GM19463 (cell line): ENCODE results near the gene TMEM266.
"Not testable (repeated sequence)": the region's sequence is repeated elsewhere in the genome, so short reads cannot be mapped to it uniquely, and the experiment has no call there.

Experiments used
- ATAC-seq: cut with Tn5 transposase; IDR thresholded peaks from one replicate; pipeline ENCODE4 v1.9.1; 2021; ENCODE audit warnings: mild to moderate bottlenecking, moderate library complexity; ENCODE audit not compliant: unreplicated experiment

The TMEM266 gene, protein sequence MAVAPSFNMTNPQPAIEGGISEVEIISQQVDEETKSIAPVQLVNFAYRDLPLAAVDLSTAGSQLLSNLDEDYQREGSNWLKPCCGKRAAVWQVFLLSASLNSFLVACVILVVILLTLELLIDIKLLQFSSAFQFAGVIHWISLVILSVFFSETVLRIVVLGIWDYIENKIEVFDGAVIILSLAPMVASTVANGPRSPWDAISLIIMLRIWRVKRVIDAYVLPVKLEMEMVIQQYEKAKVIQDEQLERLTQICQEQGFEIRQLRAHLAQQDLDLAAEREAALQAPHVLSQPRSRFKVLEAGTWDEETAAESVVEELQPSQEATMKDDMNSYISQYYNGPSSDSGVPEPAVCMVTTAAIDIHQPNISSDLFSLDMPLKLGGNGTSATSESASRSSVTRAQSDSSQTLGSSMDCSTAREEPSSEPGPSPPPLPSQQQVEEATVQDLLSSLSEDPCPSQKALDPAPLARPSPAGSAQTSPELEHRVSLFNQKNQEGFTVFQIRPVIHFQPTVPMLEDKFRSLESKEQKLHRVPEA

DNA sequence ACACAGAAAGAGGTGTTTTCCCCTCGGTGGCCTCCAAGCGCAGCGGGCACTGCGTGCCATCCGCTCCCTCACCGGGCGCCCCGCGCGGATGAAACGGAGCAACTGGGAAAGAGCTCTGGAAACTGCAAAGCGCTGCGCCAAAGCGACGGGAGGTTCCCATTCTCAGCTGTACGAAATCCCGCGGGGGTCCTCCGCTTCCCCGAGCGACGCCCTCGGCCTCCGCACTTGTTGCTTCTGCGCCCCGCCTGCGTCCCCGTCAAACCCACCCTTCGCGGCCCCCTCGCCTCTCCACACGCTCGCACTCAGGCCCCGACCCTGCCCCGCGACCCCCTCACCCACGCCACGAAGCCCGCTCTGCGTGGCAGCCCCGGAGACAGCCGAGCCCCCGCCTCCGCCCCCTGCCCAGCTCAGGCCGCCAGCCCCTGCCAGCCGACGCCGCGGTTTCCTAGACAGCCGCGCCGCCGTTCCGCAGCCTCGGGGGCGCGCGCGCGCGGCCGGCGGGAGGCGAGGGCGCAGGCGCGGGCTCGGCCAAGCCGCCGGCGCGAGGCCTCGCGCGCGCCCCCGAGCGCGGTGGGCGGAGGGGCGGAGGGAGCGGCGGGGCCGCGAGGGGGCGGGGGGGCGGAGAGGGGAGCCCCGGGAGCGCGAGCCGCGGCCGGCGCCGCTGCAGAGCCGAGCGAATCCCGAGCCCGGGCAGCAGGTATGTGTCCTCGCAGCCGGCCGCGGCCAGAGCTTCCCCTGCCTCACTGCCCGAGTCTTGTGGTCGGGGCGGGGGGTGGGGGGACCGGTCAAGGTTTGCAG, at the start of gene TMEM266:
Gene TMEM266 (plus strand): TSS at position 666 of the 798 bp plus-strand sequence. CDS start 74,279 bp downstream, outside the sequence.
- no peak for ATAC-seq

DNA sequence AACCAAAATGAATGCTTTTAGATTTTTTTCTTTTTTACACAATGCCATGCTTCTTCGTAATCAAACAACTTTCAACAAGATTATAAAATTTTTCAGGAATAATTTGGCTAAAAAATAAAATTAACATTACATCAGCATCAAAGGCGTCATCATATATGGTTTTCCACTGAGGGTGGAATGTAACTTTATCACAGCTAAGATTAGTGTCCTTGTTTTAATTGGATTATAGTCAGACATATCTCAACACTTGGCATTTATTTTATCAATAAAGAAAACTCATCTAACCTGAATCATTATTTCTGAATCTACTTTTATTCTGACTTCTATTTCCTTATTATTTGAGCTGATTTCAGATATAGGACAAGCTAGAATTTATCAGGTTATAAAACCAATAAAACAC, 49.2 kb upstream of the TMEM266 start:
- no peak for ATAC-seq

DNA sequence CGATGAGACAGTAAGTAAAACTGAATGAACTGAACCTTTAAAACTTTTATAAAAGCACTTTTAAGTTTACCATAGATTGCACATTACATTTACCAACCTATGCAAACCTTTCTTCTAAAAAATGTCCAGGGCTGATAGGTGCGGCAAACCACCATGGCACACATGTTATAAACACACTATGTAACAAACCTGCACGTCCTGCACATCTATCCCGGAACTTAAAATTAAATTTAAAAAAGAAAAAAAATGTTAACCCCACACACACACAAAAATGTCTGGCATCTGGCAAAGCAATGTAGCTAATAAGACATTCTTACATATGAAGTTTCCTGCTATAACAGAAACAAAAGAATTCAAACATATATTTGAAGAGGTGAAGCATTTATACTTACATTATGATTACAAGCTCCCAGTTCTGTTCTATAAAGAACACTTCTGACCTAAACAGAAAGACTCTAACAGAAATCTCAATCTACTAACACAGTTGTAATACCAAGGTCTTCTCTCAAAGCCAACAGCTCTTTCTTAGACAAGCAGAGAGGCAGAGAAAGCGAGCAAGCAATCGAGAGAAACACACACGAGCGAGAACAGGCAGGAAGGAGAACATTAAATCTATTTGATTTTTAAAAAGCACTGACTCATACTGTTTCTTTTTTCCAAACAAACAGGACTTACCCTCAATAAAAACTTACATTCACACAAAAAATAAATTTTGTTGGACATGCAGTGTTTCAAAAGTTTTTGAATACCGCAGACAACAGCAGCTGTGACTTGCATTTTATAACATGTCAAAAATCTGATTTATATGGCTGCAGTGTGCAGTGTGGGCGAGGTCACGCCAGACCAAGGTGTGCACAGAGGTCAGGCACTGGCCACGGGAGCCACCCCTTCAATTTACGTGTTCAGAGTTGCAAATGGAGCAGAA, 47.9 kb upstream of the TMEM266 start, which contains the start of gene NRG4:
Gene NRG4 (minus strand): TSS at position 798 of the 925 bp plus-strand sequence. CDS start 1,194 bp downstream, outside the sequence.
- ATAC-seq = no peak

DNA sequence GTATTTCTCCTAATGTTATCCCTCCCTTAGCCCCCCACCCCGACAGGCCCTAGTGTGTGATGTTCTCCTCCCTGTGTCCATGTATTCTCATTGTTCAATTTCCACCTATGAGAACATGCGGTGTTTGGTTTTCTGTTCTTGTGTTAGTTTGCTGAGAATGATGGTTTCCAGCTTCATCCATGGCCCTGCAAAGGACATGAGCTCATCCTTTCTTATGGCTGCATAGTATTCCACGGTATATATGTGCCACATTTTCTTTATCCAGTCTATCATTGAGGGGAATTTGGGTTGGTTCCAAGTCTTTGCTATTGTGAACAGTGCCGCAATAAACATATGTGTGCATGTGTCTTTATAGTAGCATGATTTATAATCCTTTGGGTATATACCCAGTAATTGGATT, 46.3 kb upstream of the TMEM266 start:
- not testable (repeated sequence) for ATAC-seq

DNA sequence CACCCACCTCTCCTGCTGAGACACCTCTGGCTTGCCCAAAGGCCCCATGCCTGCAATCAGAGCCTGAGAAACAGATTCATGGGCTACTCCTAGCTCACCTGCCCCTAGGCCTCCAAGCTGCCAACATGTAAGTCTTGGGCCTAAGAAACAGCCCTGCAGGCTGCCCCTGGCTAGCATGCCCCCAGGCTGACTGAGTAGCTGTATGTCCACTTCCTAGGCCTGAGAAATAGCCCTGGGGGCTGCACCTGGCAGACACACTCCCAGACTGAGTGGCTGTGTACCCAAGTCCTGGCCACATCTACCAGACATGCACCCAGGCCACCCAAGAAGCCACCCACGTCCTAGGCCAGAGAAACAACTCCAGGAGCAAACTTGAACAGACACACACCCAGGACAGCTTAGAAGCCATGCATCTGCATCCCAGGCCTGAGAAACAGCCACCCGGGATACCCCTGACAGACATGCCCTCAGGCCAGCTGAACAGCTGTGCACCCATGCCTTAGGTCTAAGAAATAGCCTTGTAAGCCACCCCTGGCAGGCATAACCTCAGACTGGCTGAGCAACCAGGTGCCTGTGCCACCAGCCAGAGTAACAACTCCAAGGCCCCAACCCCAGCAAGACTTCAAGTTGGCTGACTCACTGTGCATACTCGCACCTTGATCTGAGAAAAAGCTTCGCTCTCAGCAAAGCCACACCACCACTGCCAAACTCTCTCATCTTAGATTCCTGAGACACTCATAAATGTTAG, 35.6 kb upstream of the TMEM266 start:
- ATAC-seq = no peak

DNA sequence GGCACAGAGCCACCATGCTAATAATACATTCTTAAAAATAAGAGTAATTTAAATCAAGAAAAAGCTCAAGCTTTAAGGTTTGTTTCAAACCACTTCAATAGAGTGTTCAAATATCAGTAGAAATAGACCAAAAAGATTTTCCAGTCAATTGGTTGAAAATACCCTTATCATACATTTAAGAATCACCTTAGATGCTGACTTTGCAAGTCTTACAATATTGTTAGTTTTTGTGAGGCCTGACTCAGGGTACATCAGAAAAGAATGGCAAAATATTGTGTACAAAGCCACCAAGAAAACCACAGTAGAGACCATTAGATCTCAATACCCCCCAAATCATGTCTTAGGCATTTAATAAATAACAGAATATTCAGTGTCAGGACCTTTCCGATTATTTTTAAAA, 27.7 kb upstream of the TMEM266 start:
- ATAC-seq = no peak

DNA sequence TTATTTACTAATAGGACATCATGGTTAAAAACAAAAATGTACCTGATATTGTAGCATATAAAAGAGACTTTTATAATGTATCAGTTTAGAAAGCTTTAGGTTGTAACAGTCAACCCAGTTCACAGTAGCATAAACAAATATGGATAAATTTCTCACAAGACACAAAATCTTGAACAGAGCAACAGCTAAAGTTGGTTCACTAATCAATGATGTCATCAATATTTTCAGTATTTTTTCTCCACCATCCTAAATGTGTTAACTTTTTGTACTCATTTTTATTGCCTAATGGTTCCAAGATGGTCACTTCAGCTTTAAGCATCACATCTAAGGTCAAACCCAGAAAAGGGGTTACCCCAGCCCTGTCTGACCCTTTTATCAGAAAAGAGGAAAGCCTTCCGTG, 26.3 kb upstream of the TMEM266 start:
- no peak for ATAC-seq

DNA sequence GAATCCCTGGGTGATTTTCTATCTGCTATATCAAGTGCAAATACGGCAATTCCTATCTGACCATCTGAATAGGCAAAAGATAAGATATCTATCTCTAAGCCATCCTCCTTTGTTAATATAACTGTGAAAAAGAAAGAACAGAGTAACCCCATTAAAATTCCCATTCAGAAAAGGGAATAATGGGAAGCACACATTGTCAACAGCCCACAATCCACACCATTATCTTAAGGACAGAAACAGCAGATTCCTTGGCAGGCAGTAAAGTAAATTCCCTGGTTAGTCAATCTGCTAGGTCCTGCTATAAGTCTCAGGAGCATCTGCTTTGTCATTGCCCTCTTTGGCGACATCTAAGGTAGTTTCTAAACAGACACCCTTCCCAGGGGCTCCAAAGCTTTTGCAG, 25.7 kb upstream of the TMEM266 start:
- no peak for ATAC-seq

DNA sequence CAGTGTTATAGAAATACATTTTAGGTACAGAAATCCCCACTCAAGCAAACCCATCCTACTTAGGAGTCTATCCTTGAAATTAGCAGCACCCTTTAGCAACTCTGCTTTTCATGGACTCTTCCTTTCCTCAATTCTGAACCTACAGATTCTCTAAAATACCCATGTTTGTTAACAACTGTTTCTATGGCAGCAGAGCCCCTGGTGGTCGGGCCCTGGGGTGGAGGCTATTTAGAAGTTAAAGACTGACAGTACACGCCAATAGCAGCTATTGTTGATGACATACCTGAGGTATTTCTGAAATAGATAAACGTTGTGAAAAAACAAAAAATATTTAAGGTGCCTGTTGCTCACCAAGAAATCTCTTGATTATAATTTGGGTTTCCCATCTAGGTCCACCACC, 24.2 kb upstream of the TMEM266 start:
- ATAC-seq = no peak

DNA sequence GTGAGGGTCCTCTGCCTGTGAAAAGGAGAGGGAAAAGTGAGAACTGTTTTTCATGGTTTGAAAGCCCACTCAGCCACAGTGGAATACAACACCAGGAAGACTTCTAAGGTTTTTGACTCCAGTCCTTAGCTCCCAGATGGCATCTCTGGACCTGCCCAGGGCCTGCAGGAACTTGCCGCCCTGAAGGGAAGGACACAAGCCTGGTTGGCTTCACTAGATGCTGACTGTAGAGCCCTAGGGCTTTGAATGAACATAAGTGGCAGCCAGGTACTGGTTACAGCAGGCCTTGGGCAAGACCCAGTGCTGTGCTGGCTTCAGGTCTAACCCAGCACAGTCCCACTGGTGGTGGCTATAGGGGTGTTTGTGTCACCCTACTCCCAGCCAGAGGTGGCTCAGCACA, 21.3 kb upstream of the TMEM266 start:
- no peak for ATAC-seq

DNA sequence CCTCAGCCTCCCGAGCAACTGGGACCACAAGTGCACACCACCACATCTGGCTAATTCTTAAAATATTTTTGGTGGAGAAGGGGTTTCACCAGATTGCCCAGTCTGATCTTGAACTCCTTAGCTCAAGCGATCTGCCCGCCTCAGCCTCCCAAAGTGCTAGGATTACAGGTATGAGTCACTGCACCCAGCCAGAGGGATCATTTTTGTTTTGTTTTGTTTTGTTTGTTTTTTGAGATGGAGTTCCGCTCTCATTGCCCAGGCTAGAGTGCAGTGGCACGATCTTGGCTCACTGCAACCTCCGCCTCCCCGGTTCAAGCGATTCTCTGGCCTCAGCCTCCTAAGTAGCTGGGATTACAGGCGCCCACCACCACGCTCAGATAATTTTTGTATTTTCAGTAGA, 5.6 kb upstream of the TMEM266 start:
- not testable (repeated sequence) for ATAC-seq

DNA sequence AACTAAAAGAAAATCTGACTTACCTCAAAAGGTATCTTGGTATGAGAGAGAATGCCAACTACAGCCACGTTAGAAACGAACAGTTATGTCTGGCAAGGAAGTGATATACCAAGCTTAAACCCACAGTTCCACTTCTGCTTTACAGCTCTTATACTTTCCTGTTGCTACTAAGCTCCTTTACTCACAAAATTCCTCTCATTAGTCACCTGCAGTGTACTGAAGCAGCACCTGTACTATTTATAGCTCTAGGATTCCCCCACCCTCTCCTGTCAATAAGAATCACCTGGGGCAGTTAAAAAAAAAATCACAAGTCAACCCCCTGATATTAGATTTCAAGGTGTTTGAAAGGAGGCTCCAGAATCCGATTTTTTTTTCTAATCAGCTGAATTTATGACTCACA, 2.9 kb upstream of the TMEM266 start:
- peak; percentile 65 for ATAC-seq

DNA sequence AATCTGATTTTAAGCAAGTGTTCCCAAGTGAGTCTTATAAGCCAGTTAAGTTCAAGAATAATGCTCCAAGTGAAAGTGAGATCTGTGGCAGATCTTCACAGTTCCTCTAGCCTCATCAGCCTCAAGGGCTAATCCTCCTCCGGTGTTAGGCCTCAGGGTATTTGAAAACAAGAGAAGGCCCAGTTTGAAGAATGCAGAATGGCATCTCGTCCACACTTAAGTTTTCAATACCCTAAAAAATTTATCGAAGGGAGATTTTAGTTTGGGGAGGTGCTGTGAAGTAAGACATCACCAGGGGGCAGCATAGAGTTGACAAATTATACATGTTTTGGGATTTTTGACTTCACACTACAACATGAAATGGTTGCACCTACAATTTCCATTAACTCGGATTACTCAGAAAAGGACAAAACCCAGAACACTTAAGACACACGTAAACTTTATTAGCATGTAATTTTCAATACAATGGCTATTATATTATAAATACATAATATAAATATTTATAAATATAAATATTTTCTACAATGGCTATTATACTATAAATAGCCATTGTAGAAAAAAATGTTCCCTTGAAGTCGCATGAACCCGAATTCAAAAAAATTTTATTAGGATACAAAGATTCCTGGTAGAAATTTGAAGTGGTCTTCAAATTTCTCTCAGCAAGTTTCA, 2.3 kb upstream of the TMEM266 start:
- peak; percentile 22 for ATAC-seq

DNA sequence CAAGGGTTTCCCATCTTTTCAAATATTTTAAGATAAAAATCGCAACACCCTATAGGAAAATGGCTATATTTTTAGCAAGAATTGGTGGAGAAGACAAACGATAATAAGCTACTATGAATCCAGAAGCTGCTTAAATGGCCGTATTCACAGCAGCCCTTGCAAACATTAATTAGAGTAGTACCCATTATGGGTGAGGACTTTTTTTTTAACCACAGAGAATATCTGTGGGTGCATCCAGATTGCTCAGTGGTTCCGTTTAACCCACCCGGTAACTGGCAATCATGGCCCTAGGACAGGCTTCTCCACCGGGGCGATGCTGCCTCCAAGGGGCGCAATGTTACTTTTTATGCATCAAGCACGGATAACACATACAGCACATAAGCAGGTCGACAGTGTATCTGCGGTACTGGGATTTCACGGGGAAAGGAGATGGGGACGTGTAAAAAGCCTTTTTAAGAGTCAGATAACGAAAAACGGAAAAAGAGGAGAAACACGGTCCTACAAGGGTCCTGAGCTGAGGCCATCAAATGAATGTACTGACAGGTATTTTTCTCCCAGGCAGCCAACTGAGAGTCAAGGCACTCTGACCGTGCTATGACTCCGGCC, 968 bp upstream of the TMEM266 start:
- ATAC-seq = no peak

DNA sequence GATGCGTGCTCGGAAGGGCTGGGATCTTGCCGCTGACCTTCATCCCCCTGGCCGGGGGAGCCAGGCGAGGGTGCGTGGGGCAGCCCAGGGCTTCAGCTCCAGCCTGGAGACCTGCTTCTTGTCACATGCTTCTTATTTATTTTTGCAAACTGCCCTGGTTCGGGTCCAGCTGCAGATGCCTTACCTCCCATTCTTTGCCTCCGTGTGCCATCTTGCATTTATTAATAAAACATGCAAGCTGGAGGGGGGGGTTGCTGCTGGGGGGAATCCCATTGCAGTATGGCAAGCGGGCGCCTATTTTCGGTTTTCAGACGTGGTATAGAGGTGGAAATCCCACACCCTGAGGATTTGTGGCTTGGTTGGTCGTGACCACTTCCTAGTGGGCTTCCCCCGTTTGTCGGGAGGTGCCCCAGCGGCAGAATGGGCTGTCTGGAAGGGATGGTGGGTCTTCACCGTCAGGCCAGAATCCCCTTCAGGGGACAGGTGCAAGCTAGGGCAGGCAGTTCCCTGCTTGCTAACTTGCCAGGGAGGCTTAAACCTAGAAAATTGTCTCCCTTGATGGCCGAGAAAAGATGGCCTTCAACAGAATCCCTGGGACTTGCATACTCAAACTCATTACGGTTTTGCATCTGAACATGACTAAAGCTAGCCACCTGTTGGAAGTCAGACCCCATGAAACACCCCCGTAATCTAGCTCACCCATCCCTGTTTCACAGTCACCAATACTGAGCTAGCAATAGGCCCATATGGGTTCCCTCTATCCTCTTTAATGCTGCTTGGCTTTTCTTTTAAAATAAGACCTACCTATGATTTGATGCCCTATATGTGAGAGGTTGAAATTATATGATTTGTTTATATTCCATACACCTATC, 569 bp downstream of the TMEM266 start:
- no peak for ATAC-seq

DNA sequence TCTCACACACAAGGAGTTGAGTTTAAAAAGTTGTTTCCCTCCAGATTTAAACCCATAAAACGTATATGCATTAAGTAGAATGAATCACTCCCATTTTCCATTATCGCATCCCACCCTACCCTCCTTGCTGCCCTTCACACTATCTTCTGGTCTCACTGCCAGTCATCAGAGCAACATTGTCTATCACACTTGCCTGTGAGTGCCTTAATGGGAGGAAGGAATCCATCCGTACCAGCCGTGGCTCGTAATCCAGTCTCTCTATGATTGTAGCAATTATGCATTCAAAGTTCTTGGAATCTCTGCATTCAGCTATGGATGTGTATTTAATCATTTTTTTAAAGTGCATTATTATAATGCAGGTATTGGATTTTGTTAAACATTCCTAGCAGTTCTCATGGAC, 1.9 kb downstream of the TMEM266 start:
- no peak for ATAC-seq

DNA sequence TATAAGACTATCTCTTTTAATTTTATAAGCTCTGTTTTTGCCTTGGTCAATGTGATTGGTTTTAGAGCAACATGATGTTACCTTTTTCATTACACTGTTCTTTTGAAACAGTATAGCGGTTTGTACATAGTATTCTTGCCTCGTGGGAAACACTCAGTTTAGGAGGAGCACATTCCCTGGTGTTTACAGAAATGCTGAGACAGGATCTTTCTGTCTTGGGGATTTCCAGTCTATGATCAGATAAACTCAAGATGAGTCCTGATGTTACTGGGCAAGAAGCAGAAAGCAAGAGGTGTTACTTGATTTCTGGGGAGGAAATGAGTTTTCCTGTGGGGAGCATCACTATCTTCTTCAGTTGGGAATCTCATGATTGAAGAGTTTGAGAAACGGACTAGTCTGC, 2.5 kb downstream of the TMEM266 start:
- no peak for ATAC-seq

DNA sequence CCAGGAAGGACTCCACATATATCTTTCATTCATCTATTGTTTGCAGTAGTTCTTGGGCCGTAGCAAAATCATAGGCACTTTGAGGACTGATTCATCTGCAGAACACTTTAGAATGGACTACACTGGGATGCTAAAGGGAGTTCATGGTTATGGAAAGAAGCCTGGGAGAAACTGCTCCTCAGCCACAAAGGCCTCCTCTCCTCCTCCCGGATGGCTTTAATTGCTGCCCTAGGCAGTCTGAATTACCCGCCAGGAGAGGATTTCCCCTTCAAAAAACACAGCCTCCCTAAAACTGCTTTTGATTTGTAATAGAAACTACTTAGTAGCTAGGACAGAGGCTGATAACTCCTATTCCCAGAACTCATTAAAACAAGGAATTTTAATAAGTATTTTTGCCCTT, 4.6 kb downstream of the TMEM266 start:
- no peak for ATAC-seq
